BJ (cell line): ENCODE measurements around the gene CRELD2. TPM values are rescaled to one million over a fixed set of nuclear protein-coding genes. Genes with fewer than 3 reads are reported as not detected.

Experiments
- CTCF ChIA-PET: fragments of 350-600 bp; formaldehyde crosslinking; extraction: SDS; loops from one replicate; lab custom pipeline; 2021; ENCODE audit warnings: antibody characterized with exemption, inconsistent platforms; lab: Yijun Ruan, JAX
- POLR2A ChIA-PET: fragments of 300-600 bp; sonication (Branson Sonifier 250); formaldehyde crosslinking; extraction: SDS; loops from one replicate; lab custom pipeline; 2021; ENCODE audit warnings: antibody characterized with exemption; lab: Charles Lee
- DNase-seq: peaks from one replicate; pipeline ENCODE4 v3.0.0-alpha.2; 2011; ENCODE audit warnings: low read depth
- H3K27me3 ChIP-seq: 2 replicates; pipeline ENCODE4 v1.6.0; 2011; ENCODE audit warnings: low read length; ENCODE audit not compliant: control insufficient read depth, insufficient read depth
- H3K36me3 ChIP-seq: 2 replicates; pipeline ENCODE4 v1.5.1; 2011; ENCODE audit warnings: low read length; ENCODE audit not compliant: control insufficient read depth, insufficient read depth
- H3K4me3 ChIP-seq: 2 replicates; pipeline ENCODE4 v1.5.1; 2011; ENCODE audit warnings: low read depth, mild to moderate bottlenecking, control low read depth, low read length
- polyA plus RNA-seq: library from polyadenylated mRNA; depleted of rRNA; stranded (reverse); fragments of >200 nt; gene quantifications from 2 replicates; pipeline ENCODE4 v1.2.3, GENCODE V29; 2011
- TF ChIP-seq, protein P1 (sequence below): IDR thresholded peaks from 2 replicates; pipeline ENCODE4 v1.5.1; 2011; ENCODE audit warnings: low read depth, mild to moderate bottlenecking, control low read depth, inconsistent platforms, low read length, moderate library complexity; ENCODE audit not compliant: insufficient read depth

The CRELD2 gene
- polyA plus RNA-seq, 1 experiment = 54.1 TPM

DNA sequence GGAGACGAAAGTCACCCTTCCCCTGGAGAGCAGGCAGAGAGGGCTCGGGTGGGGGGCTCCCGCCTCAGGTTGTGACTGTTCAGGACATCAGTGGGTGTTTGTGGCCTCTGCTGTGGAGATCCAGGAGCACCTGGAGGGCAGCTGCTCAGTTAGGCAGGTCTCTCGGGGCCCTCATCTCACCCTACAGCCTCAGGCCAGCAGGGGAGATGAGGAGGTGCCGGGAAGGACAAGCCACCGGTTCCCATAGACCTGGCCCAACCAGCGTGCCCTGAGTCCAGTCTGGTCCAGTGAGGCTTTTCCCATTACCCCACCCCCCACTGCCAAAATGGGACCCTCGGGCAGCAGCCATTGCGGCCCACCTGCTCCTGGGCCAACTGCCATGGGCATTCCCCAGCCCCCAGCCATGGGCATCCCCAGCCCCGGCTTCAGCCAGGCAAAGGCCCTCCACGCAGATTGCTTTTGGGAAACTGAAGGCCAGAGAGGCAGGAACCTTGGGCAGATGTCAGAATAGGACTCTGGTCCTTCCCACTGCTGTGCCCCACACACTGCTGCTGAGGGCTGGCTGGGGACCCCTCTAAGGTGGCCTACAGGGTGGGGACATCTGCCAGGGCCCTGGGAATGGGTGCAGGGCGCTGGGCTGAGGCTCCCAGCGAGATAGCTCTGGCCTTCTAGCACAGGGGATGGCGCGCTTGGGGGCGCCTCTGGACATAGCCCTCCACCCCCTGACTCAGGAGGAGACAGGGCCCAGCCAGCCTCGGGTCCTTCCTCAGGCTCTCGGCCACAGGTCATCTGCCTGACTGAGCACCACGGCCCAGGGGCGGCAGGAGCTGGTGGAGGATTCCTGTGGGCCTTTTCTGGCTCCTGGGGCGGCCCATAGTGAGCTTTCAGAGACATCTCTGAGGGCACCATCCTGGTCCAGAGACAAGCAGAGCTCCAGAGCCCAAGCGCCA, 46.9 kb downstream of the CRELD2 start:
- TF ChIP-seq, protein P1, sequence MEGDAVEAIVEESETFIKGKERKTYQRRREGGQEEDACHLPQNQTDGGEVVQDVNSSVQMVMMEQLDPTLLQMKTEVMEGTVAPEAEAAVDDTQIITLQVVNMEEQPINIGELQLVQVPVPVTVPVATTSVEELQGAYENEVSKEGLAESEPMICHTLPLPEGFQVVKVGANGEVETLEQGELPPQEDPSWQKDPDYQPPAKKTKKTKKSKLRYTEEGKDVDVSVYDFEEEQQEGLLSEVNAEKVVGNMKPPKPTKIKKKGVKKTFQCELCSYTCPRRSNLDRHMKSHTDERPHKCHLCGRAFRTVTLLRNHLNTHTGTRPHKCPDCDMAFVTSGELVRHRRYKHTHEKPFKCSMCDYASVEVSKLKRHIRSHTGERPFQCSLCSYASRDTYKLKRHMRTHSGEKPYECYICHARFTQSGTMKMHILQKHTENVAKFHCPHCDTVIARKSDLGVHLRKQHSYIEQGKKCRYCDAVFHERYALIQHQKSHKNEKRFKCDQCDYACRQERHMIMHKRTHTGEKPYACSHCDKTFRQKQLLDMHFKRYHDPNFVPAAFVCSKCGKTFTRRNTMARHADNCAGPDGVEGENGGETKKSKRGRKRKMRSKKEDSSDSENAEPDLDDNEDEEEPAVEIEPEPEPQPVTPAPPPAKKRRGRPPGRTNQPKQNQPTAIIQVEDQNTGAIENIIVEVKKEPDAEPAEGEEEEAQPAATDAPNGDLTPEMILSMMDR = no peak
- no peak for DNase-seq
- ChIA-PET POLR2A (interaction anchor here (0.6 kb wide), 1 partner anchor 72 kb away, joined by 5 read pairs; no protein-coding TSS in a partner anchor), CTCF (no interaction called here)
- peaks cover 27% of the 10 kb centered on the region for H3K36me3 ChIP-seq
- no peaks in the 10 kb centered on the region for H3K27me3 ChIP-seq
- no peak overlapping the region for H3K4me3 ChIP-seq

DNA sequence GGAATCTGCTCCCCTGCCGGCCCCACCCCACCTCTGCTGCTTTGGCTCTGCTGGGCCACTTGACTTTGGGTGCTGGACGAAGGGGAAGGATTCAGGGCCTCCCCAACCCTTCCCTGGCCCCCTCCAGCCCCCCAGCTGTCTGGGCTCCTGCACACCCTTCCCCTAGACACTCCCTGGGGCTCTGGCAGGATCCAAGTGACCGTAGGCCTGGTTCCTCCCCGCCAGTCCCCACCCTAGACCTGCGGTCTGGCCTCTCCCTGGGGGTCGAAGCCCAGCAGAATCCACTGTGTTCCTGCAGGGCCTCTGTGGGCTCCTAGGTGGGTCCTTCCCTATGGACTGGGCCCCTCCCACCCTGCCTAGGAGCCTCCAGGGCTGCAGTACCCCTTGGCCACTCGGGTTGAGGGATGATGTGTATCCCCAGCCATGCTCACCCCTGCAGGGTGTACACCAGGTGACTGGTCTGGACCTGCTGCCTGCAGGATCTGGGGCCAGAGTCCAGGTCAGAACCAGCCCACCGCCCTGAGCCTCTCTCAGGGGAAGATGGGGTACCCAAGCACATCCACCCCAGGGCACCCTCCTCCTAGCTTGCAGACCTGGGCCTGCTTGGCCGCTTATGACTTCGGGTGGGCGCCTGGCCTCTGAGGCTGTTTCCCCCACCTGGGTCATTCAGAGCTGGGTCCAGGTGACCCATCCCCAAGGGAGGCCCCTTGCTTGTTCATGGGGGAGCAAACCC, 47.8 kb downstream of the CRELD2 start:
- Histone ChIP-seq H3K27me3 (no peaks in the 10 kb centered on the region), H3K4me3 (no peak overlapping the region), H3K36me3 (peaks cover 27% of the 10 kb centered on the region)
- TF ChIP-seq, protein P1 = no peak
- POLR2A ChIA-PET = interaction anchor here (0.6 kb wide), 1 partner anchor 71 kb away, joined by 5 read pairs; no protein-coding TSS in a partner anchor
- no peak for DNase-seq
- CTCF ChIA-PET = no interaction called here

DNA sequence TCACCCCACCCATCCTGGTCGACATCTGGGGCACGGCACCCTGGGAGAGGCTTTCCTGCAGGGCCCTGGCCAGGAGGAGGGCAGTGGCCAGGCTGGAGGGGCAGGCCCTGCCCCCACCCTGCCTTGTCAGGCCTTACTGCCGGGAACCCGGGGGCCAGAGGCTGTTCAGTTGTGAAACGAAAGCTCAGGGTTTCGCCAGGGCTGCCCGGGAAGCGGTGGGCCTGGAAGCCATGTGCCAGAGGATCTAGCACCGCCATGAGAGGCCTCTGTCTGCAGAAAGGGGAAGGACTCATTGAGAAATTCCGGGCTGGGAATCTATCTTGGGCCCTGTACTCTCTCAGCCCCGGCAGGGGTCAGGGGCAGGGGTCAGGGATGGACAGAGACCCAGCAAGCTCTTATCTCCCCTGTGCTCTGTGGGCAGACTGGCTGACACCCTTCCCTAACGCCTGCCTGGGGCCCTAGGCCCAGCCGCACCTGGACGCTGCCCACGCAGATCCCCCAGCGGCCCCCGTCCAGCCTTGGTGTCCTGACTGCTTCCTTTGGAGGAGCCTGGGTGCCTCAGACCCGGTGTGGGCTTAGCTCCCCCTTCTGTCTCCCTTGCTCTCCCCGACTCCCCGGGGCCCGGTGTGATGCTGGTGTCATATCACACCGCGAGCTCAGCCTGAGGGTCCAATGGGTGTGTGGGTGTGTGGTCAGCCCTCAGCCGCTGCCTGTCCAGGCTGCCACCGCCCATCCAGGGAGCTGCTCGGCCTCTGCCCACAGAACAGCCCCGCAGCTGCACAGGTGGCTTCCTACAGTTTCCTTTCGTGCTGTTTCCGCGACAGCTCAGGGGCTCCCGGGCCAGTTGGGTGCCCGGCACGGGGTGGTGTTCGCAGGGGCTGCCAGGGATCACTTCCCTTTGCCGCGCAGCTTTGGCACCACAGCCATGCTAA, 48.6 kb downstream of the CRELD2 start:
- Histone ChIP-seq H3K36me3 (peaks cover 24% of the 10 kb centered on the region), H3K27me3 (no peaks in the 10 kb centered on the region), H3K4me3 (no peak overlapping the region)
- TF ChIP-seq, protein P1 = no peak
- POLR2A ChIA-PET = no interaction called here
- CTCF ChIA-PET = interaction anchor here (1.0 to 1.6 kb wide), 3 partner anchors 15 to 63 kb away, joined by 3 to 4 read pairs (median 4); no protein-coding TSS in a partner anchor
- no peak for DNase-seq

DNA sequence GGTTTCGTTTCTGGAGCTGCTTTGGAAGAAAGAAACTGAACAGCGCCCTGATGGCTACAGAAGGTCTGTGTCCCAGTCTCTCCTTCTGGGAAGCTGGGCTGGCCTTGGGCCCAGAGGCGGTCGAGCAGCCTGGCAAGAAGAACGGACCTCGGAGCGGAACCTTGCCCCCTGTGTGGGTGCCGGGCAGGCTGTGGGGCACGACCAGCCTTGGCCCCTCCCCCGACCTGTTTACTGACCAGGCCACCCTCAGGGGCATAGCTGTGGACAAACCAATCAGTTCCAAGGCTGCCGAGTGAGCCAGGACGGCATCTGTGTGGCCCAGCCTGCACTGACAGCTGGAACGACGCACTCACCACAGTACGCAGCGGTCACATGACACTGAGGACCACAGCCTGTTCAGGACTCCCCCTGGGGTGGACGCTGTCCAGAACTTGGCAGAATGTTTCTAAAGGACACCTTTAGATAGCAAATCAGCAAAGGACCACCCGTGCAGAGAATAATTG, 49.3 kb downstream of the CRELD2 start:
- Histone ChIP-seq H3K4me3 (no peak overlapping the region), H3K27me3 (no peaks in the 10 kb centered on the region), H3K36me3 (peaks cover 21% of the 10 kb centered on the region)
- TF ChIP-seq, protein P1 = no peak
- CTCF ChIA-PET = interaction anchor here (1.0 to 1.6 kb wide), 3 partner anchors 16 to 62 kb away, joined by 3 to 4 read pairs (median 4); no protein-coding TSS in a partner anchor
- no peak for DNase-seq
- POLR2A ChIA-PET = no interaction called here
